ENCODE results near the gene EPRS1.
"Not testable (repeated sequence)": the region's sequence is repeated elsewhere in the genome, so short reads cannot be mapped to it uniquely, and the experiment has no call there.

Gene EPRS1

GRCh38 chr1:220046052-220046930 is at the start of gene EPRS1:
EPRS1 (minus strand) TSS chr1:220046505; CDS start chr1:220046388, 117 bp downstream.
- Histone ChIP-seq H3K4me1 (peaks cover 24 to 31% (median 28%) of the 10 kb centered on the region in 10 experiments), H3K9me3 (replicated peaks in 1 of 11) (no peaks in the 10 kb centered on the region), H3K4me2 (peak within 1 kb of the TSS; percentile 73 to 100 (median 82)), H3K4me3 (peak within 1 kb of the TSS; percentile 78 to 97 (median 88)), H3K27me3 (no peaks in the 10 kb centered on the region), H3K36me3 (peaks cover under 1 to 15% (median 12%) of the 10 kb centered on the region in 11 experiments; a peak in 17 of 22 replicates), H4K20me1 (peaks cover 0 to 40% (median 16%) of the 10 kb centered on the region in 11 experiments; a peak in 13 of 22 replicates), H3K9ac (peak within 1 kb of the TSS; percentile 77 to 90 (median 85)), H3K27ac (peak within 1 kb of the TSS; percentile 57 to 83 (median 77))
- no peak for TF ChIP-seq Cebpa-rat (IDR thresholded peaks at IDR 0.05)

GRCh38 chr1:220094016-220094911 is 48.0 kb upstream of the EPRS1 start, which contains the start of gene IARS2:
IARS2 (plus strand) TSS chr1:220094132; CDS start chr1:220094217, 85 bp downstream.
- Histone ChIP-seq H3K27me3 (no peaks in the 10 kb centered on the region), H3K27ac (peak within 1 kb of the TSS; percentile 62 to 92 (median 88)), H3K9me3 (replicated peaks in 1 of 11) (no peaks in the 10 kb centered on the region), H4K20me1 (no peaks in the 10 kb centered on the region; a peak in 1 of 22 replicates), H3K9ac (peak within 1 kb of the TSS; percentile 86 to 98 (median 90)), H3K4me3 (peak within 1 kb of the TSS; percentile 78 to 99 (median 95)), H3K4me2 (peak within 1 kb of the TSS; percentile 73 to 94 (median 86)), H3K36me3 (peaks cover 24 to 40% (median 31%) of the 10 kb centered on the region in 11 experiments), H3K4me1 (peaks cover 17 to 25% (median 20%) of the 10 kb centered on the region in 10 experiments)
- no peak for TF ChIP-seq Cebpa-rat (IDR thresholded peaks at IDR 0.05)

GRCh38 chr1:220093361-220094015 is 47.2 kb upstream of the EPRS1 start:
- Histone ChIP-seq H3K4me2 (peak overlapping the region in 4 of 11 experiments; percentile 2 to 37 (median 19); a peak in 5 of 22 replicates), H3K9me3 (replicated peaks in 1 of 11) (no peaks in the 10 kb centered on the region), H3K9ac (no peak overlapping the region), H3K4me1 (peaks cover 18 to 26% (median 21%) of the 10 kb centered on the region in 10 experiments), H3K27ac (no peak overlapping the region), H3K36me3 (peaks cover 18 to 33% (median 24%) of the 10 kb centered on the region in 11 experiments), H3K27me3 (no peaks in the 10 kb centered on the region), H3K4me3 (peak overlapping the region in 2 of 10 experiments; percentile 19 to 99; a peak in 4 of 20 replicates), H4K20me1 (no peaks in the 10 kb centered on the region; a peak in 1 of 22 replicates)
- no peak for TF ChIP-seq Cebpa-rat (IDR thresholded peaks at IDR 0.05)

GRCh38 chr1:220092694-220093093 is 46.4 kb upstream of the EPRS1 start:
- Histone ChIP-seq H3K4me3 (no peak overlapping the region), H3K27me3 (no peaks in the 10 kb centered on the region), H3K4me1 (peaks cover 18 to 34% (median 26%) of the 10 kb centered on the region in 10 experiments), H3K9me3 (replicated peaks in 1 of 11) (no peaks in the 10 kb centered on the region), H3K36me3 (peaks cover 10 to 25% (median 16%) of the 10 kb centered on the region in 11 experiments), H3K27ac (no peak overlapping the region), H3K9ac (no peak overlapping the region), H4K20me1 (no peaks in the 10 kb centered on the region; a peak in 1 of 22 replicates), H3K4me2 (no peak overlapping the region)
- no peak for TF ChIP-seq Cebpa-rat (IDR thresholded peaks at IDR 0.05)

- H3K9me3 ChIP-seq (replicated peaks in 1 of 11), result peaks cover 0 to 6% (median 0%) of the 10 kb centered on the region in 11 experiments; a peak in 2 of 22 replicates
- peak within 1 kb of the TSS; percentile 67 to 83 (median 79); a peak in 21 of 22 replicates for H3K9ac ChIP-seq
- peak within 1 kb of the TSS; percentile 11 to 81 (median 73); a peak in 21 of 22 replicates for H3K27ac ChIP-seq
- peaks cover 5 to 24% (median 9%) of the 10 kb centered on the region in 11 experiments; a peak in 15 of 22 replicates for H3K36me3 ChIP-seq
- H4K20me1 ChIP-seq, result peaks cover 0 to 6% (median 0%) of the 10 kb centered on the region in 11 experiments; a peak in 3 of 22 replicates
- no peaks in the 10 kb centered on the region for H3K27me3 ChIP-seq
- peaks cover 8 to 26% (median 18%) of the 10 kb centered on the region in 10 experiments for H3K4me1 ChIP-seq
- peak within 1 kb of the TSS; percentile 67 to 87 (median 82) for H3K4me2 ChIP-seq
- TF ChIP-seq Cebpa-rat (IDR thresholded peaks at IDR 0.05), result no peak
- peak within 1 kb of the TSS; percentile 62 to 80 (median 74) for H3K4me3 ChIP-seq
These were observed 43.6 kb upstream of the EPRS1 start, which contains the start of gene BPNT1 for GRCh38 chr1:220089650-220090556. BPNT1 (minus strand) TSS chr1:220089788; CDS start chr1:220079846, 9,942 bp downstream.

GRCh38 chr1:220086261-220086686 is 40.0 kb upstream of the EPRS1 start:
- not testable (repeated sequence) for H3K4me3 ChIP-seq, H3K27me3 ChIP-seq, H4K20me1 ChIP-seq, H3K27ac ChIP-seq, H3K9ac ChIP-seq
- peaks cover 0 to 26% (median 12%) of the 10 kb centered on the region in 11 experiments; a peak in 10 of 22 replicates for H3K9me3 ChIP-seq (replicated peaks in 1 of 11)
- peak overlapping the region in 7 of 11 experiments; percentile 7 to 30 (median 15); a peak in 7 of 22 replicates for H3K4me2 ChIP-seq
- H3K36me3 ChIP-seq, result peaks cover 19 to 47% (median 38%) of the 10 kb centered on the region in 11 experiments
- peaks cover 6 to 22% (median 14%) of the 10 kb centered on the region in 10 experiments; a peak in 15 of 20 replicates for H3K4me1 ChIP-seq

GRCh38 chr1:220084460-220084859 is 38.2 kb upstream of the EPRS1 start:
- Histone ChIP-seq H3K27me3 (no peaks in the 10 kb centered on the region), H3K4me1 (peaks cover 0 to 17% (median 9%) of the 10 kb centered on the region in 10 experiments; a peak in 10 of 20 replicates), H3K4me2 (no peak overlapping the region), H3K27ac (no peak overlapping the region), H3K4me3 (no peak overlapping the region), H4K20me1 (peaks cover 0 to 12% (median 0%) of the 10 kb centered on the region in 11 experiments; a peak in 3 of 22 replicates), H3K36me3 (peaks cover 28 to 65% (median 55%) of the 10 kb centered on the region in 11 experiments), H3K9me3 (replicated peaks in 1 of 11) (peaks cover 0 to 31% (median 13%) of the 10 kb centered on the region in 11 experiments; a peak in 10 of 22 replicates), H3K9ac (no peak overlapping the region)
- no peak for TF ChIP-seq Cebpa-rat (IDR thresholded peaks at IDR 0.05)

All from BLaER1 treated with 17β-estradiol and CSF1 and Interleukin-3, amounts not matched to agents 10 nM and 100 nM (cell line).